WI38 (cell line): Measurements from ENCODE around the gene LBP.

Source experiments
- H3K4me3 ChIP-seq: 2 replicates; pipeline ENCODE4 v1.5.1; 2011; ENCODE audit warnings: low read depth, mild to moderate bottlenecking, control low read depth, low read length
- TF ChIP-seq, protein P1 (sequence below): IDR thresholded peaks from 2 replicates; pipeline ENCODE4 v1.5.1; 2012; ENCODE audit warnings: low read depth, mild to moderate bottlenecking, control low read depth, low read length

Gene LBP

DNA sequence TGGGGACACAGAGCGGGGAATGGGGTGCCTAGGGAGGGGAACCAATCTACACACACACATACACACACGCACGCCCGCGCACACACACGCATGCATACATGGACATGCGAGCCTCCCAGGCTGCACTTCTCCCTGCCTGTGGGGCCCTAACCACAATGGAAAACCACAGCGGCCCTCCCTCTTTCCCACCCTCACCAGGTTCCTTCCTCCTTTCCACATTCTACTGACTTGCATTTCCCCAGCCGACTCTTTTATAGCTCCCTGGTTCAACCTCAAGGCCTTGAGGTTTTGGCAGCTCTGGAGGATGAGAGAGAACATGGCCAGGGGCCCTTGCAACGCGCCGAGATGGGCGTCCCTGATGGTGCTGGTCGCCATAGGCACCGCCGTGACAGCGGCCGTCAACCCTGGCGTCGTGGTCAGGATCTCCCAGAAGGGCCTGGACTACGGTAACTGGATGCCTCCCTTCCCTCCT, 42.3 kb upstream of the LBP start, which contains the start of gene BPI:
BPI (plus strand) TSS at position 249 of the 472 bp plus-strand sequence; CDS start at position 317, 68 bp downstream.
- TF ChIP-seq, protein P1, sequence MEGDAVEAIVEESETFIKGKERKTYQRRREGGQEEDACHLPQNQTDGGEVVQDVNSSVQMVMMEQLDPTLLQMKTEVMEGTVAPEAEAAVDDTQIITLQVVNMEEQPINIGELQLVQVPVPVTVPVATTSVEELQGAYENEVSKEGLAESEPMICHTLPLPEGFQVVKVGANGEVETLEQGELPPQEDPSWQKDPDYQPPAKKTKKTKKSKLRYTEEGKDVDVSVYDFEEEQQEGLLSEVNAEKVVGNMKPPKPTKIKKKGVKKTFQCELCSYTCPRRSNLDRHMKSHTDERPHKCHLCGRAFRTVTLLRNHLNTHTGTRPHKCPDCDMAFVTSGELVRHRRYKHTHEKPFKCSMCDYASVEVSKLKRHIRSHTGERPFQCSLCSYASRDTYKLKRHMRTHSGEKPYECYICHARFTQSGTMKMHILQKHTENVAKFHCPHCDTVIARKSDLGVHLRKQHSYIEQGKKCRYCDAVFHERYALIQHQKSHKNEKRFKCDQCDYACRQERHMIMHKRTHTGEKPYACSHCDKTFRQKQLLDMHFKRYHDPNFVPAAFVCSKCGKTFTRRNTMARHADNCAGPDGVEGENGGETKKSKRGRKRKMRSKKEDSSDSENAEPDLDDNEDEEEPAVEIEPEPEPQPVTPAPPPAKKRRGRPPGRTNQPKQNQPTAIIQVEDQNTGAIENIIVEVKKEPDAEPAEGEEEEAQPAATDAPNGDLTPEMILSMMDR: no peak
- H3K4me3 ChIP-seq: no peak within 1 kb of the TSS

DNA sequence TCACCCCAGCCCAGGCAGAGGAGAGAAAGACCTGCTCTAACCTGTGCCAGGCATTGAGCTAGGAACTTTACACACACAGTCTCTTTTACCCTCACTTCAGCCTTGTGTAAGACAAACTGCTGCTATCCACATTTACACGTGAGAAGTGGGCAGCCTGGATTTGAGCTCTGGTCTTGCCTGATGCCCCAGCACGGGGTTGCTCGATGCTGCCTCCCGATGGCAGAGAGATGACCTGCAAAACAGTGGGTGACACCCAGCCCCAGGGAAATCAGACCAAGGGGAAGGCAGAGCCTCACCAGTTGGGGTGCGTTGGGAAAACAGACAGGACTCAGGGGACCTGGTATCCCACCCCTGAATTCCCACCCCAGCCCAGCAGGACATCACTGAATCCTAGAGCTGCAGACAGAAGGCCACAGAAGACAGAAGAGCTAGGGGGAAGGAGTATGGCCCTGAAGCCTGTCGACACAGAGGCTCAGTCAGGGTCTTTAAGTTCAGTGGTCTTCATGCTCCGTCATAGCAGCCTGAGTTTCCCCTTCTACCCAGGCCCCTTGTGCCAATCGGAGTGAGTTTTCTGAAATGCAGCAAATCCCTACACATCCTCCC, 41.3 kb upstream of the LBP start:
- no peak overlapping the region for H3K4me3 ChIP-seq
- TF ChIP-seq, protein P1: peak; percentile 62

DNA sequence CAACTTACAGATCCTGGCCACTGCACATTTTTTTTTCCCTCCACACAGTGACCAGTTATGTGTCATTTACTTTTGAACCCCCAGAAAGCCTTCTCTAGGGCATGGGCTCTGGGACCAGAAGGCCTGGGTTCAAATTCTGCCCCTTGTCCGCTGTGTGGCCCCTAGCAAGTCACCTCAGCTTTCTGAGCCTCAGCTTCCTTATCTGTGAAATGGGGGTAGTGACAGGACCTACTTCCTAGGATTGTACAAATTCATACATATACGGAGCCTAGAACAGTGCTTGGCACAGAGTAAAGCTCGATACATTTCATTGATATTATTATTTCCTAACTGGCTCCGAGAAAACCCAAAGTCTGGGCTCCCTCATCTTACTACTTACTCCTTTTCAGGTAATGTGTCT, 40.7 kb upstream of the LBP start:
- TF ChIP-seq, protein P1: no peak
- H3K4me3 ChIP-seq: no peak overlapping the region

DNA sequence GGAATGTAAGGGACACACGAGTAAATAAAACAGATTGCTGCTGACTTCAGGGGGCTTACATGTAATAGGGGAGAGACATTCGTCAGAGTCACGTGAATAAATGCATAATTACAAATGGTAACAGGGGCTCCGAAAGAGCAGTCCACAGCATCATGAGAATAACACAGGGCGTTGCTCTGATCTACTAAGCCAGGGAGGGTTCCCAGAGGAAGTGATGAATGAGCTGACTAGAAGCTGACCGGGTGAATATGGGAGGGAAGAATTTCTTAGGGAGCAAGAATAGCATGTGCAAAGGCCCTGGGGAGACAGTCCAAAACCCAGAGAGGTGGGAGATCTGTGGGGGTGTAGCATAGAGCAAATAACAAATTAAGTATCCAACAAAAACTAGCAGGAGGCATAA, 39.9 kb upstream of the LBP start:
- H3K4me3 ChIP-seq: no peak overlapping the region
- TF ChIP-seq, protein P1: no peak

DNA sequence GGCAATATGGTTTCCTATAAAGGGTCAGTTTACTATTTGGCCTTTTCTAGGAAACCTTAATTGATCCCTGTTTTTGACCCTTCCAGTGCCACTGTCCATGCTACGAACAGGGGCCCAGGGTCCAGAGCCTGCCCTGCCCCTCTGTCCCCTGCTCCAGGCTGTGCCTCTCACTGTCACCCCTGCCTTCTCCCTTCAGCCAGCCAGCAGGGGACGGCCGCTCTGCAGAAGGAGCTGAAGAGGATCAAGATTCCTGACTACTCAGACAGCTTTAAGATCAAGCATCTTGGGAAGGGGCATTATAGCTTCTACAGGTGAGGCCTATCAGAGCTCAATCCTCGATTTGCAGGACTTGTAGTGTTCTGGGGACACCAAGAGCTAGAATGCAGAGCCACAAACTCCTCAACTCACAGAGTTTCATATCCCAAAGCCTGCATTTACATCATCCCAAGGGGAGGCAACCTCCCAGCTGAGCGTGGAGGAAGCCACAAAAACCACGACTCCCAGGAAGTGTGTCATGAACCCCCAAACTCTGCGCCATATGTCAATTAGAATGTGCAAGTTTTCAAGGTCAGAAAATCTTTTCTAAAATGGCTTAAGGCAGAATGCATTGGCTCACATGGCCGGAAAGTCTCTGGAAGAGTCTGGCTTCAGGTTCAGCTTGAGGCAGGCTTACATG, 38.8 kb upstream of the LBP start:
- H3K4me3 ChIP-seq: no peak overlapping the region
- TF ChIP-seq, protein P1: no peak

DNA sequence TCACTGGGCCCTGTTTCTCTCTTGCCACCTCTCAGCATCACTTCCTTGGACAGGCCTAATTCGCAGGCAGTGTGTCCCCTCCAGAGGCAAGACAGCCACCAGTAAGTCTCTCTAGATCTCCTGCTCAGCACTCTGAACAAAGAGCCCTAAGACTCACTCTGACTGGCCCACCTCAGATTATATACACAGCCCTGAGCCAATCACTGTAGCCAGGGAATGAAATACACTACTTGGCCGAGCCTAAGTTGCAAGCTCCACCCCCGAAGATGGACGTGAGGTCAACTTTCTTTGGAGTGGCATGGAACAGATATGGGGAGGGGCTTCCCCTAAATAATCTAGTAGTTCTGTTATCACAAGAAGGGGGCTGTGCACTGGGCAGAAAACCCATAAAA, 38.2 kb upstream of the LBP start:
- TF ChIP-seq, protein P1: no peak

DNA sequence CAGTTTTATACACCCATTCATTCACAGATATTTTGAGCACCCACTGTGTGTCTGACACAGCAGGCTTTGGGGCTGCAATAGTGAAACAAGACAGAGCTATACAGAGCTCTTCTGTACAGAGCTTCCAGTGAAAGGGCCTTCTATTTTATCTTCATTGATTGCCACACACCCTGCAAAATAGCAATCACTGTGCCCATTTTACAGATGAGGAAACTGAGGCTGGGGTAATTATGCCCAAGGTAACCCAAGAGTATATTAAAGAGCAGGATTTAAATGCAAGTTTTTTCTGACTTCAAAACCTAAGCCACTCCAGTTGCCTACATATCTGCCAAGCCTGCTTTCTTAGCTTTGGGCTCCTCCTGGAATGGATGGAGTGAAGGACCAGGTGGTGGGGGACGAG, 37.8 kb upstream of the LBP start:
- no peak overlapping the region for H3K4me3 ChIP-seq
- TF ChIP-seq, protein P1: no peak

More for the DNA sequence above, 38.2 kb upstream of the LBP start:
- no peak overlapping the region for H3K4me3 ChIP-seq
